Measurements from ENCODE around the gene CHID1.

The CHID1 gene

GRCh38 chr11:887589-887988 is 23.0 kb downstream of the CHID1 start:
- Mint-ChIP-seq H3K4me1 (no peaks in the 10 kb centered on the region), H3K4me3 (no peak overlapping the region), H3K36me3 (peaks cover 3% of the 10 kb centered on the region), H3K27me3 (no peaks in the 10 kb centered on the region), H3K27ac (no peak overlapping the region), H3K9me3 (no peaks in the 10 kb centered on the region)

DNA sequence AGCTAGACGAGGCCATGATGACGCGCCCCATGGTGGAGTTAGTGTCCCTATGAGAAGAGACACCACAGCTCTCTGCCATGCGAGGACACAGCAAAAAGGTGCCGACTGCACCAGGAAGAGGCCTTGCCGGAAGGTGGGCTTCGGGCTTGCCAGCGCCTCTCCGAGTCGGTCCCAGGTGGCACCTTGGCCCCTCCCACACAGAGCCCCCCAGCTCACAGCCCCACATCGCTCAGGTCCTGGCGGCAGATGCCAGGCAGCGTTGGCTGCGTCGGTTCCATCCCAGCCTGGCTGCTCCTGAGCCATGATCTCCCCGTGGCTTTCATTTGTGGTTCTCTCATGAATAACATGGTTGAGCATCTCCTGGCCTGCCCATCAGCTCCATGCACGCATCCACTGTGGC is 24.0 kb downstream of the CHID1 start:
- H3K27me3 Mint-ChIP-seq: no peaks in the 10 kb centered on the region
- no peaks in the 10 kb centered on the region for H3K9me3 Mint-ChIP-seq
- H3K4me3 Mint-ChIP-seq: no peak overlapping the region
- no peak overlapping the region for H3K27ac Mint-ChIP-seq
- H3K36me3 Mint-ChIP-seq: peaks cover 9% of the 10 kb centered on the region
- H3K4me1 Mint-ChIP-seq: no peaks in the 10 kb centered on the region

DNA sequence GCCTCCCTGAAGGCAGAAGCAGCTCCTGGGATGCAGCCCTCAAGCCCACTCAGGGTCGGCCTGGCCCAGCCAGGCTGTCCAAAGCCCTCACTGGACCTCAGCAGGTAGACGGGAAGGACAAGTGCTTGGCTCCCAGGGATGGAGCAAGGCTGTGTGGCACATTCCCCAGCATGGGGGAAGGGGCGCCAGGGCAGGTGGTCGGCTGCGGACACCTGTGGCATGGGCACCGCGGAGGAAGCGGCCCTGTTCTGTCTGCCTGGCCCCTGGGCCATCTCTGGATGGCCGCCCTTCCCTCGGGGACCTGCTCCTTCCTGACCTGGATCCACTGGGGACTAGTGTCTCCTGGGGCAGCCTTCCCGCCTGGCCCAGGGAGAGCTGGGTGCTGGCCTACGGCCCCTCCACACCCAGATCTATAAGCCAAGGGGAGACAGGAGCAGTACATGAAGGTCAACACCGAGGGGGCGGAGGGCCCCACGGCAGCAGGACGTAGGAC is 26.0 kb downstream of the CHID1 start:
- no peak overlapping the region for H3K27ac Mint-ChIP-seq
- H3K27me3 Mint-ChIP-seq: no peaks in the 10 kb centered on the region
- no peaks in the 10 kb centered on the region for H3K9me3 Mint-ChIP-seq
- no peak overlapping the region for H3K4me3 Mint-ChIP-seq
- H3K36me3 Mint-ChIP-seq: peaks cover 11% of the 10 kb centered on the region
- H3K4me1 Mint-ChIP-seq: no peaks in the 10 kb centered on the region

GRCh38 chr11:883527-883926 is 27.1 kb downstream of the CHID1 start:
- H3K4me1 Mint-ChIP-seq: no peaks in the 10 kb centered on the region
- no peaks in the 10 kb centered on the region for H3K9me3 Mint-ChIP-seq
- no peak overlapping the region for H3K27ac Mint-ChIP-seq
- no peaks in the 10 kb centered on the region for H3K27me3 Mint-ChIP-seq
- H3K4me3 Mint-ChIP-seq: no peak overlapping the region
- H3K36me3 Mint-ChIP-seq: peaks cover 11% of the 10 kb centered on the region

GRCh38 chr11:882596-882995 is 28.0 kb downstream of the CHID1 start:
- H3K27me3 Mint-ChIP-seq: no peaks in the 10 kb centered on the region
- H3K4me1 Mint-ChIP-seq: no peaks in the 10 kb centered on the region
- H3K36me3 Mint-ChIP-seq: peaks cover 13% of the 10 kb centered on the region
- H3K4me3 Mint-ChIP-seq: no peak overlapping the region
- H3K27ac Mint-ChIP-seq: peak overlapping the region; percentile 70
- no peaks in the 10 kb centered on the region for H3K9me3 Mint-ChIP-seq

- H3K4me1 Mint-ChIP-seq: no peaks in the 10 kb centered on the region
- no peak overlapping the region for H3K4me3 Mint-ChIP-seq
- peaks cover 12% of the 10 kb centered on the region for H3K36me3 Mint-ChIP-seq
- no peaks in the 10 kb centered on the region for H3K27me3 Mint-ChIP-seq
- no peaks in the 10 kb centered on the region for H3K9me3 Mint-ChIP-seq
- H3K27ac Mint-ChIP-seq: no peak overlapping the region
These were observed 30.2 kb downstream of the CHID1 start for GRCh38 chr11:880447-880846.

DNA sequence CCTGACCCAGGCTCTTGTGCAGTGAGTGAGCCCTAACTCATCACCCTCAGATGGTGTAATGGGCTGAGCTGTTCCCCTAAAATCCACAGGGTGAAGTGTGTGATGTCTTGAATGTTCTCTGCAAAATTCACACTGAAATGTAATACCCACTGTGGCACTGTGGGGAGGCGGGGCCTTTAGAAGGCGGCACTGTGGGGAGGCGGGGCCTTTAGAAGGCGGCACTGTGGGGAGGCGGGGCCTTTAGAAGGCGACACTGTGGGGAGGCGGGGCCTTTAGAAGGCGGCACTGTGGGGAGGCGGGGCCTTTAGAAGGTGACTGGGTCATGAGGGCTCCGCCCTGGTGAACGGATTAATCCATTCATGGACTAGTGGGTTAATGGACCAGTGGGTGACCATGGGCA is 33.0 kb downstream of the CHID1 start:
- Mint-ChIP-seq H3K36me3 (peaks cover 14% of the 10 kb centered on the region), H3K4me1 (no peaks in the 10 kb centered on the region), H3K27me3 (no peaks in the 10 kb centered on the region), H3K9me3 (no peaks in the 10 kb centered on the region), H3K4me3 (no peak overlapping the region), H3K27ac (no peak overlapping the region)

DNA sequence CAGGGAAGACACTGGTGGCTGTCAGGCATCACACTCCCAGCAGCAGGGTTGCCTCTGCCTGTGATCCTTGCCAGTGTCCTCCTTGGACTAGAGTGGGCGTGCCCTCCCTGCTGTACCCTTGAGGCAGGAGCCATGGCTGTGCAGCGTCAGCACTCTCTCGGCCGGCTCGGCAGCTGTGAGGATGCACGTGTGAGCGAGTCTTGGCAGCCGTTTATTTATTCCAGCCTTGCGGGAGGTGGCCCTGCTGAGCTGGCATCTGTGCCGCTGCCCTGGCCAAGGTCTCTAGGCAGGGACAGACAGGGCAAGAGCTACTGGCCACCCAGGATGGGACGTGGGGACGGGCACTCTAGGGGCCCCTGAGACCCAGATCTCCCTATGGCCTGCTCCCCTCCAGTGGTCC is 34.1 kb downstream of the CHID1 start:
- peaks cover 8% of the 10 kb centered on the region for H3K36me3 Mint-ChIP-seq
- no peaks in the 10 kb centered on the region for H3K9me3 Mint-ChIP-seq
- H3K4me3 Mint-ChIP-seq: no peak overlapping the region
- no peaks in the 10 kb centered on the region for H3K4me1 Mint-ChIP-seq
- no peaks in the 10 kb centered on the region for H3K27me3 Mint-ChIP-seq
- no peak overlapping the region for H3K27ac Mint-ChIP-seq

DNA sequence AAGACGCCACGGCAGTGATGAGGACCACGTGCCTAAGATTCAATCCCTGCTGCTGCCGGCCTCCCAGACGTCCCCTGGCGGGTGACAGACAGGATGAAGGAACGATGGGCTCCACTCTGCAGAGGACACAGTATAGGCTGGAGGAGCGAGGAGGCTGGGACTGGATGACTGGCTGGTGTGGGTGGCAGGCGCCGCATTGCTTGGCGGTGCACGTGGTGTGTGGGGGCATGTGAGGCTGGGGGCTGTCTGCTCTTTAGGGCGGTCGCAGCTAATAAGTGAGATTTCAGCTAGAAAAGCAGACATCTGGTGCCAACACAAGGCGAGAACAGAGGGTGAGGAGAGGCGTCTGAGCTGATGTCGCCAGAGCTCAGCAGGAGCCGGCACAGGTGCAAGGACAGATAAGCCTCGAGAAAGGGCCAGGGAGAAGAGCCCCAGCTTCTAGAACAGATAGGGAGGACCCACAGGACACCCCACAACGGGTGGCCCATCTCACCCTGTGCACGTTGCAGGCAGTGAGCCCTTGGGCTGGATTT is 34.8 kb downstream of the CHID1 start:
- H3K4me1 Mint-ChIP-seq: no peaks in the 10 kb centered on the region
- no peak overlapping the region for H3K4me3 Mint-ChIP-seq
- H3K27ac Mint-ChIP-seq: peak overlapping the region; percentile 43
- H3K9me3 Mint-ChIP-seq: no peaks in the 10 kb centered on the region
- H3K27me3 Mint-ChIP-seq: no peaks in the 10 kb centered on the region
- peaks cover 8% of the 10 kb centered on the region for H3K36me3 Mint-ChIP-seq

GRCh38 chr11:875203-875602 is 35.4 kb downstream of the CHID1 start:
- no peaks in the 10 kb centered on the region for H3K4me1 Mint-ChIP-seq
- no peaks in the 10 kb centered on the region for H3K9me3 Mint-ChIP-seq
- H3K27ac Mint-ChIP-seq: no peak overlapping the region
- no peaks in the 10 kb centered on the region for H3K27me3 Mint-ChIP-seq
- H3K36me3 Mint-ChIP-seq: peaks cover 6% of the 10 kb centered on the region
- H3K4me3 Mint-ChIP-seq: no peak overlapping the region

- no peaks in the 10 kb centered on the region for H3K27me3 Mint-ChIP-seq
- no peak overlapping the region for H3K4me3 Mint-ChIP-seq
- no peaks in the 10 kb centered on the region for H3K4me1 Mint-ChIP-seq
- H3K27ac Mint-ChIP-seq: no peak overlapping the region
- H3K36me3 Mint-ChIP-seq: peaks cover 6% of the 10 kb centered on the region
- no peaks in the 10 kb centered on the region for H3K9me3 Mint-ChIP-seq
These were observed 36.9 kb downstream of the CHID1 start for GRCh38 chr11:873706-874105.

DNA sequence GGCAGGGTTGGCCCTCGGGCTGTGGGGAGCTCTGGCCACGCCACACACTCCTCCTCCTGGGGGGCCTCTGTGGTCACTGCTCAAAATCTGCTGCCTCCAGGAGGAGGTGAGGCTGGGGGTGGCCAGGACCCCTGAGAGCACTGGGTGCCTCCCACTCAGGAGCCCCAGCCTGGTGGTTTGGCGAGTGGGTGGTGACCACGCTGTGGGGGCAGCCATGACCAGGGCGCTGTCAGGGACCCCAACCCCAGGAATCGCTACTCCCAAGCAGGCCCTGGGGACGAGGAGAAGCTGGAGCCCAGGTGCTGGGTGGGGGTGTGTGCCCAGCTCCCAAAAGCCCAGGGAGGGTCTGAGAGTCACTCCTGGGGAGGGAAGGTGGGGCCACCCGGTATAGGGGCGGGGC is 37.8 kb downstream of the CHID1 start:
- no peaks in the 10 kb centered on the region for H3K27me3 Mint-ChIP-seq
- H3K4me3 Mint-ChIP-seq: no peak overlapping the region
- H3K27ac Mint-ChIP-seq: no peak overlapping the region
- no peaks in the 10 kb centered on the region for H3K9me3 Mint-ChIP-seq
- H3K4me1 Mint-ChIP-seq: no peaks in the 10 kb centered on the region
- H3K36me3 Mint-ChIP-seq: peaks cover 6% of the 10 kb centered on the region

DNA sequence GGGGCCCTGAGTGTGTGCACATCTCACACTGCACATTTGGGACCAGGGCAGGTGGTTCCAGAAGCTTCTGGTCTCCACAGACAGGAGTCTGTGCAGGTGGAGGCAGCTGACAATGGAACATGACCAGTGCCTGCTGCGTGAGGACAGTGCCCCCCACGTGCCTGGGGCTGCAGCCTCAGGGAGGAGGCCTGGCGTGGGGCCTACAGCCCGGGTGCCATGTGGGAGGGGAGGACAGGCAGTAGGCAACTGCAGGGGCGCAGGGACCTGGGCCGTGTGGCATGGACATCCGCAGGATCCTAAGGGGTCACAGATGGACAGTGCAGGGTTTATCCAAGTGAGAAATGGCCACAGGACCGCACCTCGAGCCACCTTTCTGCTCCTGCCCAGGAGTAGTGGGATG is 39.1 kb downstream of the CHID1 start:
- H3K4me1 Mint-ChIP-seq: no peaks in the 10 kb centered on the region
- H3K27me3 Mint-ChIP-seq: no peaks in the 10 kb centered on the region
- peaks cover 4% of the 10 kb centered on the region for H3K36me3 Mint-ChIP-seq
- no peaks in the 10 kb centered on the region for H3K9me3 Mint-ChIP-seq
- no peak overlapping the region for H3K27ac Mint-ChIP-seq
- H3K4me3 Mint-ChIP-seq: no peak overlapping the region

GRCh38 chr11:870418-870817 is 40.2 kb downstream of the CHID1 start:
- peaks cover 4% of the 10 kb centered on the region for H3K36me3 Mint-ChIP-seq
- H3K4me1 Mint-ChIP-seq: no peaks in the 10 kb centered on the region
- no peak overlapping the region for H3K4me3 Mint-ChIP-seq
- H3K27ac Mint-ChIP-seq: no peak overlapping the region
- no peaks in the 10 kb centered on the region for H3K27me3 Mint-ChIP-seq
- H3K9me3 Mint-ChIP-seq: no peaks in the 10 kb centered on the region

DNA sequence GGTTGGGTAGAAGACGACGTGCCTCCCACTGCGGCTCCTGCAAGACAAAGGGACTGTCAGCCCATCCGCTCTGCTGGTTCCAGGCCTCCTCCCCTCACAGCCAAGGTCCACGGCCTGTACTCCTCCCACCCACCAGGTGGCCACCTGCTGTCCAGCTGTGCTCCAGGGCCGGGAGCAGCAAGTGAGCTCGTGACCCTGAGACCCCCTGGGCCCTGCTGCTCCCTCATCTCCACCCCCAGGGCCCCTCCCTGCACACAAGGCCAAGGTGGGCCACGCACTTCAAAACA is 40.5 kb downstream of the CHID1 start:
- Mint-ChIP-seq H3K4me1 (no peaks in the 10 kb centered on the region), H3K36me3 (peaks cover 4% of the 10 kb centered on the region), H3K9me3 (no peaks in the 10 kb centered on the region), H3K27ac (no peak overlapping the region), H3K27me3 (no peaks in the 10 kb centered on the region), H3K4me3 (no peak overlapping the region)

DNA sequence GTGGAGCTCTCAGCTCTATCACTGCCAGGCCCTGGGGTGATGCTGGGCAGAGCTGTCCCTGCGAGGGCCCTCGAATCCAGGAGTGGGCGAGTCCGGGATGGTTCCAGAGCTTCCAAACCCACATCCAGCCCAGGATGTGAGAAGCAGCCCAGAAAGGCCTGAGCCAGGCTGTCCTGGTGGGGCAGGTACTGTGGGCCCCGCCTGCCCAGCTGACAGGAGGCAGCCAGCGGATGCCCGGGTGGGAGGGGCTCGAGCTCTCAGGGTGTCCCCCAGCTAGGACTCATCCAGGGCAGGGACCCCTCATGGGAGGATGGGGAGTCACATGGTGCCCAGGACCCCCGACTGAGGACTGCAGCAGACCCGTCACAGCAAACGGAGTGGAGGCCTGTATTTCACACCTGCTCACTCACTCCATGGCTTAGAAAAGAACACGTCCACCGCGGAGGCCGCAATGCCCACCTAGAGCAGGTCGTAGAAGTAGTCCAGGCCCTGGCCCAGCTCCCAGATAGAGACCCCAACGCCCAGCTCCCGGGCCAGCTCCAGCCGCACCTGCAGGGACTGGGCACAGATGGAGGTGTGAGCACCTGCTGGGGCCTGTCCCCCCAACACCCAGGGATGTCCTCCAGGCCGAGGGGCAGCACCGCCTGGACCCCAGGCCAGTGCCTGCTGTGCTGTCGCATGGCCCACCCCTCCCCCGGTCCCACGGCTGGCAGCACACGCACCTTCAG is 41.0 kb downstream of the CHID1 start:
- Mint-ChIP-seq H3K4me1 (no peaks in the 10 kb centered on the region), H3K9me3 (no peaks in the 10 kb centered on the region), H3K4me3 (no peak overlapping the region), H3K27ac (no peak overlapping the region), H3K27me3 (no peaks in the 10 kb centered on the region), H3K36me3 (peaks cover 3% of the 10 kb centered on the region)

DNA sequence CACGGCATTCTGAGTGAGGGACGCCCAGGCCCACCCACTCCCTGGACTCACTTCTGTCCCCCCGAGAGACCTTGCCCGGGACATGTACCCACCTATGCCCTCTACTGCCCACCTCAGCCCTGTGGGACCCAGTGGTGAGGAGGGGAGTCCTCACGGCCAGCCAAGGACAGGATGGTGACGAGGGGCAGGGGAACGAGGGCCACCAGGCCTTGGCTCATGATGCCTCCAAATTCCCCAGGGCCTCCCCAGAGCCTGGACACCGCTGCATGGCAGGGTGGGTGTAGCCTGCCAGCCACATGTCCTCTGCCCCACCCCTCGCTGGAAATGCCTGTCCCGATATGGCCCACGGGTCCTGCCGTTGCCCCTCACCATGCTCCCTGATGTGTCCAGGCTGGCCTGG is 41.8 kb downstream of the CHID1 start:
- H3K4me1 Mint-ChIP-seq: no peaks in the 10 kb centered on the region
- no peaks in the 10 kb centered on the region for H3K27me3 Mint-ChIP-seq
- no peaks in the 10 kb centered on the region for H3K9me3 Mint-ChIP-seq
- H3K4me3 Mint-ChIP-seq: no peak overlapping the region
- peaks cover 2% of the 10 kb centered on the region for H3K36me3 Mint-ChIP-seq
- no peak overlapping the region for H3K27ac Mint-ChIP-seq
